ENCODE results near the gene RASAL2.

The RASAL2 gene

DNA sequence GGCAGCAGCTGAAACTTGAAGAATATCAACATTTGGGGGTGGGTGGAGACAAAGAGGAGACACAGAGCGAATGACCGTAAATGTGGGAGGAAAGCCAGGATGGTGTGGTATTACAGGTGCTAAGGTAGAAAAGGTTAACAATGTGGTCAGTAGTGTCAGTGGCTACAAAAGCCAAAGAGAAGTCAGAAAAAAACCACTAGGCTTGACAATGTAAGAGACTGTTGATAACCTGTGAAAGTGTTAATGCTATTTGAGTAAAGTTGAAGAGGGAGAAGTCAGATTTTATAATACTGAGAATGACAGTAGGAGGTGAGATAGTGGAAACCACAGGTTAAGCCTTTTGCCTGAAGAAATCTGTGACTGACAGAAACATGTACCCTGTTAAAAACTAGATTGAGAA is 282.1 kb downstream of the RASAL2 start:
- Histone ChIP-seq H3K4me3 (ENCODE audit: insufficient read depth, low read length, poor library complexity, severe bottlenecking) (no peak overlapping the region), H3F3A (ENCODE audit: insufficient read depth) (no peaks in the 10 kb centered on the region), H3K9ac (ENCODE audit: low read length) (no peak overlapping the region), H3K36me3 (ENCODE audit: low read length) (no peaks in the 10 kb centered on the region), H4K20me1 (ENCODE audit: low read depth, low read length) (no peaks in the 10 kb centered on the region), H3K27me3 (ENCODE audit: low read length) (no peaks in the 10 kb centered on the region), H3K9me3 (ENCODE audit: insufficient read depth, low read length) (no peaks in the 10 kb centered on the region), H3K9me2 (replicated peaks; ENCODE audit: insufficient read depth, low read length) (no peaks in the 10 kb centered on the region), H3K79me2 (ENCODE audit: insufficient read depth, low read length) (no peaks in the 10 kb centered on the region), H2AFZ (ENCODE audit: low read depth, low read length, severe bottlenecking) (no peak overlapping the region), H3K4me2 (ENCODE audit: low read depth, low read length, poor library complexity, severe bottlenecking) (no peak overlapping the region), H3K27ac (ENCODE audit: low read depth, low read length) (no peak overlapping the region)
- TF ChIP-seq, protein P1, sequence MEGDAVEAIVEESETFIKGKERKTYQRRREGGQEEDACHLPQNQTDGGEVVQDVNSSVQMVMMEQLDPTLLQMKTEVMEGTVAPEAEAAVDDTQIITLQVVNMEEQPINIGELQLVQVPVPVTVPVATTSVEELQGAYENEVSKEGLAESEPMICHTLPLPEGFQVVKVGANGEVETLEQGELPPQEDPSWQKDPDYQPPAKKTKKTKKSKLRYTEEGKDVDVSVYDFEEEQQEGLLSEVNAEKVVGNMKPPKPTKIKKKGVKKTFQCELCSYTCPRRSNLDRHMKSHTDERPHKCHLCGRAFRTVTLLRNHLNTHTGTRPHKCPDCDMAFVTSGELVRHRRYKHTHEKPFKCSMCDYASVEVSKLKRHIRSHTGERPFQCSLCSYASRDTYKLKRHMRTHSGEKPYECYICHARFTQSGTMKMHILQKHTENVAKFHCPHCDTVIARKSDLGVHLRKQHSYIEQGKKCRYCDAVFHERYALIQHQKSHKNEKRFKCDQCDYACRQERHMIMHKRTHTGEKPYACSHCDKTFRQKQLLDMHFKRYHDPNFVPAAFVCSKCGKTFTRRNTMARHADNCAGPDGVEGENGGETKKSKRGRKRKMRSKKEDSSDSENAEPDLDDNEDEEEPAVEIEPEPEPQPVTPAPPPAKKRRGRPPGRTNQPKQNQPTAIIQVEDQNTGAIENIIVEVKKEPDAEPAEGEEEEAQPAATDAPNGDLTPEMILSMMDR (IDR thresholded peaks at IDR 0.05; ENCODE audit: insufficient read depth, low read length, poor library complexity, severe bottlenecking): no peak
- TF ChIP-seq EZH2phosphoT487 (conservative IDR thresholded peaks at IDR 0.05; ENCODE audit: low read length): no peak

DNA sequence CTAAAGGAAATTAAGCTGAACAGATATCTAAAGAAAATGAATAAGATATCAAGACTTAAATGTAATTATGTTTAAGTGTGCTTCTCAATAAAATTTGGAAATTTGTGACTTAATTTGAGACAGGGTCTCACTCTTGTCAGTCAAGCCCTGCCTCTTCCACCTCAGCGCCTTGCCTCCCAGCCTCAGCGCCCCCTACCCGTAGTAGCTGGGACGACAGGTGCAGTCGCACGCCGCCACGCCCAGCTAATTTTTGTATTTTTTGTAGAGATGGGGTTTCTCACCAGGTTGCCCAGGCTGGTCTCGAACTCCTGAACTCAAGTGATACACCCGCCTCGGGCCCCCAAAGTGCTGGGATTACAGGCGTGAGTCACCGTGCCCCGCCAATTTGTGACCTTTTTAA is 285.9 kb downstream of the RASAL2 start:
- TF ChIP-seq, protein P1 (IDR thresholded peaks at IDR 0.05; ENCODE audit: insufficient read depth, low read length, poor library complexity, severe bottlenecking): peak; percentile 28
- TF ChIP-seq EZH2phosphoT487 (conservative IDR thresholded peaks at IDR 0.05; ENCODE audit: low read length): no peak
- Histone ChIP-seq H3K27ac (ENCODE audit: low read depth, low read length) (no peak overlapping the region), H3K79me2 (ENCODE audit: insufficient read depth, low read length) (no peaks in the 10 kb centered on the region), H2AFZ (ENCODE audit: low read depth, low read length, severe bottlenecking) (no peak overlapping the region), H3K4me3 (ENCODE audit: insufficient read depth, low read length, poor library complexity, severe bottlenecking) (no peak overlapping the region), H3K36me3 (ENCODE audit: low read length) (no peaks in the 10 kb centered on the region), H3K4me2 (ENCODE audit: low read depth, low read length, poor library complexity, severe bottlenecking) (no peak overlapping the region), H3K27me3 (ENCODE audit: low read length) (no peaks in the 10 kb centered on the region), H3K9me3 (ENCODE audit: insufficient read depth, low read length) (no peaks in the 10 kb centered on the region), H3F3A (ENCODE audit: insufficient read depth) (no peaks in the 10 kb centered on the region), H4K20me1 (ENCODE audit: low read depth, low read length) (no peaks in the 10 kb centered on the region), H3K9me2 (replicated peaks; ENCODE audit: insufficient read depth, low read length) (no peaks in the 10 kb centered on the region), H3K9ac (ENCODE audit: low read length) (no peak overlapping the region)

DNA sequence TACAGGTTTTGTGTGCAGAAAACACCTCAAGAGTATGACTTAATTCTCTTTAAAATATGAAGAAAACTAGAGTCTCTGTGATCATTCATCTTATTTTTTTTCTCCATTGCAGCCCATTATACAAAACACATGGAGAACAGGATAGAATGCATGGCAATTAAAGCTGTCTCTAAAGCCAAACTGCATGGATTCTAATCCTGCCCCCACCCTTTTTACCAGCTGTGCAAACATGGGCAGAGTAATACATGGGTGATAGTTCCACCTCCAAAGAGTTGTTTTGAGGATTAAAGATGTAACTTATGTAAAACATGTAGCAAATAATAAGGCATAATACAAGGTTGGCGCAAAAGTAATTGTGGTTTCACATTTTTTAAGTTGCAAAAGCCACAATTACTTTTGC is 288.5 kb downstream of the RASAL2 start:
- Histone ChIP-seq H4K20me1 (ENCODE audit: low read depth, low read length) (no peaks in the 10 kb centered on the region), H3K9me2 (replicated peaks; ENCODE audit: insufficient read depth, low read length) (no peaks in the 10 kb centered on the region), H3F3A (ENCODE audit: insufficient read depth) (no peaks in the 10 kb centered on the region), H3K36me3 (ENCODE audit: low read length) (no peaks in the 10 kb centered on the region), H3K4me3 (ENCODE audit: insufficient read depth, low read length, poor library complexity, severe bottlenecking) (no peak overlapping the region), H2AFZ (ENCODE audit: low read depth, low read length, severe bottlenecking) (no peak overlapping the region), H3K79me2 (ENCODE audit: insufficient read depth, low read length) (no peaks in the 10 kb centered on the region), H3K9ac (ENCODE audit: low read length) (no peak overlapping the region), H3K9me3 (ENCODE audit: insufficient read depth, low read length) (no peaks in the 10 kb centered on the region), H3K27ac (ENCODE audit: low read depth, low read length) (no peak overlapping the region), H3K27me3 (ENCODE audit: low read length) (no peaks in the 10 kb centered on the region), H3K4me2 (ENCODE audit: low read depth, low read length, poor library complexity, severe bottlenecking) (no peak overlapping the region)
- TF ChIP-seq, protein P1 (IDR thresholded peaks at IDR 0.05; ENCODE audit: insufficient read depth, low read length, poor library complexity, severe bottlenecking): no peak
- TF ChIP-seq EZH2phosphoT487 (conservative IDR thresholded peaks at IDR 0.05; ENCODE audit: low read length): no peak
